SH-SY5Y (cell line): Measurements from ENCODE around the gene TTC39C.

Experiments
- GATA2 ChIP-seq: IDR thresholded peaks from 2 replicates; pipeline ENCODE4 v1.6.1; 2011; ENCODE audit warnings: mild to moderate bottlenecking, low read depth, low read length
- GATA3 ChIP-seq: IDR thresholded peaks from 2 replicates; pipeline ENCODE4 v1.6.1; 2011; ENCODE audit warnings: low read depth, mild to moderate bottlenecking, low read length, moderate library complexity

GRCh38 chr18:24055009-24055804 lies 40.7 kb downstream of the TTC39C start:
- no peak for TF ChIP-seq GATA2
- TF ChIP-seq GATA3: no peak
